Adrenal gland (tissue), 12 donors: ENCODE measurements around the gene RO60. TPM values are rescaled to one million over a fixed set of nuclear protein-coding genes. Genes with fewer than 3 reads are reported as not detected.
"Not testable (repeated sequence)": the region's sequence is repeated elsewhere in the genome, so short reads cannot be mapped to it uniquely, and the experiment has no call there.

Experiments used
- DNase-seq, 7 donors: peaks; one replicate each; pipeline ENCODE4 v3.0.0-alpha.2; 2019 to 2020
- H3K27ac ChIP-seq, 5 donors: fragments of 200-600 bp; sonication (generic) in 4 of 5; 1 replicate in 3 of 5; 2 replicates in 2 of 5; pipeline versions ENCODE4 v1.5.1 to v1.8.0; 2016 to 2020; ENCODE audit warnings: mild to moderate bottlenecking in 1 of 5
- H3K27me3 ChIP-seq: fragments of 200-600 bp; 2 replicates; pipeline ENCODE4 v1.8.0; 2021
- H3K36me3 ChIP-seq, 2 donors: fragments of 200-600 bp; replicated peaks in 1 of 2; 1 replicate in 1 of 2; 2 replicates in 1 of 2; pipeline versions ENCODE4 v1.5.1 to v1.8.0; 2018 to 2022
- H3K4me1 ChIP-seq, 2 donors: fragments of 200-600 bp; replicated peaks in 1 of 2; 1 replicate in 1 of 2; 2 replicates in 1 of 2; pipeline versions ENCODE4 v1.5.1 to v1.8.0; 2018 to 2021
- H3K4me3 ChIP-seq, 4 donors: fragments of 200-600 bp; sonication (generic) in 3 of 4; one replicate each; pipeline ENCODE4 v1.5.1; 2016 to 2018
- H3K9me3 ChIP-seq, 3 donors: fragments of 200-600 bp; sonication (generic) in 1 of 3; replicated peaks in 1 of 3; 1 replicate in 2 of 3; 2 replicates in 1 of 3; pipeline versions ENCODE4 v1.5.1 to v1.8.0; 2016 to 2021
- POLR2A ChIP-seq, 2 donors: fragments of 450-650 bp; IDR thresholded peaks; one replicate each; pipeline ENCODE4 v1.6.1; 2017; ENCODE audit warnings: antibody characterized with exemption in 2 of 2, mild to moderate bottlenecking in 2 of 2, moderate library complexity in 1 of 2
- WGBS, 4 donors: extraction: QIAGEN DNeasy Blood & Tissue Kit in 2 of 4; methylation state at CpG; one replicate each; pipeline versions ENCODE4 v1.1.5 to v1.1.7; 2013 to 2017; 5-methylcytosine and 5-hydroxymethylcytosine counted together
- intact Hi-C, 2 donors: fragments of 100-400 bp; cut with DNase I; formaldehyde crosslinking; loops; one replicate each; pipeline versions ENCODE4 v1.14.1 to v1.15.0; 2022 to 2023
- polyA plus RNA-seq, 3 donors: library from polyadenylated mRNA; stranded (reverse); fragments of 200-250 nt in 2 of 3; fragments of 350-450 nt in 1 of 3; fragmentation: Illumina TruSeq in 1 of 3; extraction: RNeasy Lipid Tissue Mini Kit (QIAGEN cat#74804) in 1 of 3; gene quantifications; one replicate each; pipeline ENCODE4 v1.2.3, GENCODE V29; 2013 to 2014
- total RNA-seq, 9 donors: library from RNA; depleted of rRNA in 4 of 9; stranded (reverse); fragments of >200 nt in 4 of 9; fragments of 120-200 nt in 1 of 9; fragmentation: NEBNext Ultra II Directional in 1 of 9; extraction: Animal tissue kit (Norgen Biotek cat#: 25700) in 1 of 9; gene quantifications; one replicate each; pipeline versions ENCODE4 v1.1.0 to v1.2.4, GENCODE V29; 2013 to 2023
- TF ChIP-seq, protein P1 (sequence below), 6 experiments: fragments of 450-650 bp in 4 of 6; fragments of 200-600 bp in 2 of 6; sonication (generic) in 1 of 6; IDR thresholded peaks; 1 replicate in 5 of 6; 2 replicates in 1 of 6; pipeline versions ENCODE4 v1.5.1 to v1.8.0; 2016 to 2021; ENCODE audit warnings: antibody characterized with exemption in 6 of 6, mild to moderate bottlenecking in 2 of 6, moderate library complexity in 1 of 6
- donor health status: healthy with polysubstance abuse.
- donor health status: Bipolar disorder and iron deficiency.
- donor health status: DM: yes; HTN: yes; CAD: no.
- donor health status: DM: no; HTN: no; CAD: no.
- donor health status: DM: no; HTN: no; CAD: no.
- donor health status: DM: yes; HTN: yes; CAD: no.

Gene RO60
- total and polyA plus RNA-seq, 12 donors = 3.8 to 100 (median 72.8) TPM

DNA sequence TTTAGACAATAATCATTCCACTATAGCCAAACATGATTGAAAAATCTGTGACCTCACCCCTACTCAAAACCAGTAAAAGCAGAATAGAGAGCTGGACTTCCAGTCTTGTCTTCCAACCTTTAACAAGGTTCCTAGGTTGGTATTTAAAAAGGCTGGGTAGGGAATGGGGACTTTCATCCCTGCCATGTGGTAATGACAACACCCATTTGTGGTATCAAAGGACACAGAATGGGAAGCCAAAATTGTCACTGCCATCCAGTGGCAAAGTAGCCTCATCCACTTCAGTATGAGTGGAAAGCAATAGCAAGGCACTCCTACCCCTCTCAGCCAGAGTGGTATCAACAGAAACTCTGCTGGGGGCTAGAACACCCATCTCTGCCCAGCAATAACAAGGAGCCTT lies 34.2 kb upstream of the RO60 start:
- Histone ChIP-seq H3K4me1 (no peaks in the 10 kb centered on the region), H3K9me3 (no peaks in the 10 kb centered on the region), H3K27ac (no peak overlapping the region), H3K36me3 (peaks cover 0 to 12% of the 10 kb centered on the region in 2 donors), H3K4me3 (no peak overlapping the region), H3K27me3 (no peaks in the 10 kb centered on the region)
- TF ChIP-seq, protein P1, sequence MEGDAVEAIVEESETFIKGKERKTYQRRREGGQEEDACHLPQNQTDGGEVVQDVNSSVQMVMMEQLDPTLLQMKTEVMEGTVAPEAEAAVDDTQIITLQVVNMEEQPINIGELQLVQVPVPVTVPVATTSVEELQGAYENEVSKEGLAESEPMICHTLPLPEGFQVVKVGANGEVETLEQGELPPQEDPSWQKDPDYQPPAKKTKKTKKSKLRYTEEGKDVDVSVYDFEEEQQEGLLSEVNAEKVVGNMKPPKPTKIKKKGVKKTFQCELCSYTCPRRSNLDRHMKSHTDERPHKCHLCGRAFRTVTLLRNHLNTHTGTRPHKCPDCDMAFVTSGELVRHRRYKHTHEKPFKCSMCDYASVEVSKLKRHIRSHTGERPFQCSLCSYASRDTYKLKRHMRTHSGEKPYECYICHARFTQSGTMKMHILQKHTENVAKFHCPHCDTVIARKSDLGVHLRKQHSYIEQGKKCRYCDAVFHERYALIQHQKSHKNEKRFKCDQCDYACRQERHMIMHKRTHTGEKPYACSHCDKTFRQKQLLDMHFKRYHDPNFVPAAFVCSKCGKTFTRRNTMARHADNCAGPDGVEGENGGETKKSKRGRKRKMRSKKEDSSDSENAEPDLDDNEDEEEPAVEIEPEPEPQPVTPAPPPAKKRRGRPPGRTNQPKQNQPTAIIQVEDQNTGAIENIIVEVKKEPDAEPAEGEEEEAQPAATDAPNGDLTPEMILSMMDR (IDR thresholded peaks at IDR 0.05) = no peak
- TF ChIP-seq POLR2A (IDR thresholded peaks at IDR 0.05) = no peak
- intact Hi-C loops = loop anchor here (10.0 kb wide), 2 partner anchors 220 to 550 kb away; partner anchors contain the start of gene RGS2 (in 1 of the 2)
- no peak for DNase-seq

DNA sequence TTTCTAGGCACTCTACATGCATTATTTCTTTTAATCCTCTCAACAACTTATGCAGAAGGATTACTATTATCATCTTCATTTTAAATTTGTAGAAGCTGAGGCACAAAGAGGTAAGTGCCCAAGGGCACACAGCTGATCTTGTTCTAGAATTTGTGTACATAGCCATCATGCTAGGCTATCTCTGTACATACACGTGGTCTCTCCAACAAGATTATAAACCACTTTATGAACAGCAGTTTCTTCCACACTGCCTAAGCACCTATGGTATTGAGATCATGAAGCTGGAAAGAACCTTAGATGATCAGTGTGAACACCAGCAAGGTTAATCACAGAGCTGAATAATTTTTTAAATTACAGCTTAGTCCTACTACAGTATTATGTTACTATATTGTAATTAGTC lies 29.1 kb upstream of the RO60 start:
- no peaks in the 10 kb centered on the region for H3K4me1 ChIP-seq
- H3K4me3 ChIP-seq = no peak overlapping the region
- WGBS, 4 donors = 71 to 85% (median 76%) methylated on average over 1 of the region's 1 CpG
- no peak for DNase-seq
- peaks cover 0 to 12% of the 10 kb centered on the region in 2 donors for H3K36me3 ChIP-seq
- TF ChIP-seq, protein P1 (IDR thresholded peaks at IDR 0.05) = no peak
- no peak for TF ChIP-seq POLR2A (IDR thresholded peaks at IDR 0.05)
- intact Hi-C loops = no loop called here
- H3K27ac ChIP-seq = no peak overlapping the region
- no peaks in the 10 kb centered on the region for H3K9me3 ChIP-seq
- no peaks in the 10 kb centered on the region for H3K27me3 ChIP-seq

DNA sequence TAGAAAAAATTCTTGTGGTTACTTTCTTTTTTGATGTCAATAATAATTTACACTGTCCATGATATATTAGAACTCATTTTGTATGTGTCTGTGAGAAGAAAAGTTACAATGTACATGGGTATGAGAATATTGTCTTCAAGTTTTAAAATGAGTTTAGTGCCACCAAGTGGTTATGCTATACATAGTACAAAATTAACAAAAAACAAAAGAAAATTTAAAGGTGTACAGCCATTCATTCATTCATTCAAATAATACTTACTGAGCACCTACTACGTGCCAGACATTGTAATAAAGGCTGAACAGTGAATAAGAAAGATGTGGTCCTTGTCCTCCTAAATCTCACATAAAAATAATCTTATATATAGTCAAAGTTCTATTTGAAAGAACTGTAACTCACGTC lies 28.0 kb upstream of the RO60 start:
- H3K4me1 ChIP-seq = no peaks in the 10 kb centered on the region
- peaks cover 0 to 12% of the 10 kb centered on the region in 2 donors for H3K36me3 ChIP-seq
- TF ChIP-seq, protein P1 (IDR thresholded peaks at IDR 0.05) = peak in 4 of 6 experiments; percentile 20 to 44 (median 36)
- no peak for TF ChIP-seq POLR2A (IDR thresholded peaks at IDR 0.05)
- no peak overlapping the region for H3K4me3 ChIP-seq
- 68 to 87% (median 78%) methylated on average over 2 of the region's 2 CpGs for WGBS, 4 donors
- no peaks in the 10 kb centered on the region for H3K9me3 ChIP-seq
- no peak overlapping the region for H3K27ac ChIP-seq
- H3K27me3 ChIP-seq = no peaks in the 10 kb centered on the region
- intact Hi-C loops = no loop called here
- DNase-seq = no peak

DNA sequence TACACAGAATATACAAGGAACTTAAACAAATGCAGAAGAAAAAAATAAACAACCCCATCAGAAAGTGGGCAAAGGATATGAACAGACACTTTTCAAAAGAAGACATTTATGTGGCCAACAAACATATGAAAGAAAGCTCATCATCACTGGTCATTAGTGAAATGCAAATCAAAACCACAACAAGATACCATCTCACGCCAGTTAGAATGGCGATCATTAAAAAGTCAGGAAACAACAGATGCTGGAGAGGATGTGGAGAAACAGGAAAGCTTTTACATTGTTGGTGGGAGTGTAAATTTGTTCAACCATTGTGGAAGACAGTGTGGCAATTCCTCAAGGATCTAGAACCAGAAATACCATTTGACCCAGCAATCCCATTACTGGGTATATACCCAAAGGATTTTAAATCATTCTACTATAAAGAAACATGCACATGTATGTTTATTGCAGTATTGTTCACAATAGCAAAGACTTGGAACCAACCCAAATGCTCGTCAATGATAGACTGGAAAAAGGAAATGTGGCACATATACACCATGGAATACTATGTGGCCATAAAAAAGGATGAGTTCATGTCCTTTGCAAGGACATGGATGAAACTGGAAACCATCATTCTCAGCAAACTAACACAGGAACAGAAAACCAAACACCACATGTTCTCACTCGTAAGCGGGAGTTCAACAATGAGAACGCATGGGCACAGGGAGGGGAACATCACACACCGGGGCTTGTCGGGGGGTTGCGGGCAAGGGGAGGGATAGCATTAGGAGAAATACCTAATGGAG lies 26.6 kb upstream of the RO60 start:
- H3K4me1 ChIP-seq, DNase-seq, H3K27ac ChIP-seq, H3K27me3 ChIP-seq, H3K4me3 ChIP-seq, H3K9me3 ChIP-seq, H3K36me3 ChIP-seq, intact Hi-C loops: not testable (repeated sequence)
- WGBS, 4 donors = 90 to 99% (median 96%) methylated on average over 9 of the region's 9 CpGs

DNA sequence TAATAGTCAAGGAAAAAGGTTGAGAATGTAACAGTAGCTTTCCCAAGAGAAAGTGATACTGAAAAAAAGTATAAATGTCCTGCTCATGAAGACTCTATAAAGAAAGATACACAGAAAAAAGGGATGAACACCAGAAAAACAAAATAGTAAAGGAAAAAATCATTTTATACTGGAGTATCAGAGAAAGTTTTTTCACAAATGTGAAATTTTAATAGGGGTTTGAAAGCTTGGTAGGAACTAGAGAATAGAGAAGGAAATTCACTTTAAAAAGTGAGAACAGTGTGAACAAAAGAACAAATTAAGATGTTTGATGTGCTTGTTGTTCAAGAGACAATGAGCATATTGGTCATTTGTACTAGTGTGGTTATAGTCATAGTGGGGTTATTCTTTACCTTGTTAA lies 25.8 kb upstream of the RO60 start:
- DNase-seq = no peak
- intact Hi-C loops = no loop called here
- Histone ChIP-seq H3K36me3 (peaks cover 0 to 5% of the 10 kb centered on the region in 2 donors), H3K4me3 (no peak overlapping the region), H3K27me3 (no peaks in the 10 kb centered on the region), H3K4me1 (no peaks in the 10 kb centered on the region), H3K9me3 (no peaks in the 10 kb centered on the region), H3K27ac (no peak overlapping the region)
- no peak for TF ChIP-seq POLR2A (IDR thresholded peaks at IDR 0.05)
- TF ChIP-seq, protein P1 (IDR thresholded peaks at IDR 0.05) = no peak
